HUES64 (cell line): ENCODE measurements around the gene ULK3.

Experiments used
- H3K27ac ChIP-seq: 2 replicates; pipeline ENCODE4 v1.7.0; 2013; ENCODE audit warnings: low read depth, low read length, inconsistent platforms
- H3K27me3 ChIP-seq: 2 replicates; pipeline ENCODE4 v1.6.1; 2013; ENCODE audit warnings: mild to moderate bottlenecking, low read length; ENCODE audit not compliant: insufficient read depth
- H3K36me3 ChIP-seq: 2 replicates; pipeline ENCODE4 v1.6.1; 2013; ENCODE audit warnings: mild to moderate bottlenecking, low read length; ENCODE audit not compliant: insufficient read depth
- H3K4me1 ChIP-seq: 2 replicates; pipeline ENCODE4 v1.6.1; 2013; ENCODE audit warnings: mild to moderate bottlenecking, low read length, moderate library complexity; ENCODE audit not compliant: insufficient read depth
- H3K4me3 ChIP-seq: 2 replicates; pipeline ENCODE4 v1.5.1; 2013; ENCODE audit warnings: mild to moderate bottlenecking, low read length, moderate library complexity
- H3K9ac ChIP-seq: 2 replicates; pipeline ENCODE4 v1.6.1; 2013; ENCODE audit warnings: mild to moderate bottlenecking, low read depth, low read length
- H3K9me3 ChIP-seq: 2 replicates; pipeline ENCODE4 v1.6.1; 2013; ENCODE audit warnings: low read depth, low read length; ENCODE audit not compliant: insufficient read depth
- WGBS: fragments of 150-250, 120-280 bp; methylation state at CpG from one replicate; pipeline ENCODE4 v1.1.7; 2013; ENCODE audit warnings: missing lambda C conversion rate; 5-methylcytosine and 5-hydroxymethylcytosine counted together

Gene ULK3

DNA sequence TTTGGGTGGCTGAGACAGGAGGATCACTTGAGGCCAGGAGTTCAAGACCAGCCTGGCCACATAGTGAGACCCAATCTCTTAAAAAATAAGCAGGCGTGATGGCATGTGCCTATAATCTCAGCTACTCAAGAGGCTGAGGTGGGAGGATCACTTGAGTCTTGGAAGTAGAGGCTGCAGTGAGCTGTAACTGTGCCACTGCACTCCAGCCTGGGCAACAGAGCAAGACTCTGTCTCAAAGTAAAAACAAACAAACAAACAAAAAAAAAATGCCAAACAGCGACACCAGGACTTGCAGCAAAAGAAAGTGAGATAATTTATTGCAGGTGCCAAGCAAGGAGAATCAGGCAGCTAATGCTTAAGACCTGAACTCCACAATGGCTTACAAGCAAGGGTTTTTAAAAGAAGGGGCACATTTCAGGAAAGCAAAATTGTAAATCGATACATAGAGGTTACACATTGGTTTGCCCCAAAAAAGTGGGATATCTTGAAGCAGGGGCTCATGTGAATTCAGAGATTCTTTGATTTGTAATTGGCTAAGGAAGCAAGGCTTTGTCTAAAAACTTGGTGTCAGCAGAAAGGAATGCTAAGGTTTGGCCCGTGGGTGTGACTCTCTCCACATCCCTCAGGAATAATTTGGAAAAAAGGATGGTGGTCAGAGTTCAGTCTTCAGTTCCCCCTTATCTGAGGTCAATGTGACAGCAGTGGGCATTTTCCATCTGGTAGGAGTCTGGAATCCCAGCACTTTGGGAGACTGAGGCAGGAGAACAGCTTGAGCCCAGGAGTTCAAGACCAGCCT, 41.7 kb upstream of the ULK3 start:
- Histone ChIP-seq H3K4me3 (no peak overlapping the region), H3K4me1 (no peaks in the 10 kb centered on the region), H3K36me3 (no peaks in the 10 kb centered on the region), H3K9ac (no peak overlapping the region), H3K9me3 (peaks cover 15% of the 10 kb centered on the region), H3K27me3 (no peaks in the 10 kb centered on the region), H3K27ac (no peak overlapping the region)
- WGBS, result 80% methylated on average over 4 of the region's 4 CpGs

DNA sequence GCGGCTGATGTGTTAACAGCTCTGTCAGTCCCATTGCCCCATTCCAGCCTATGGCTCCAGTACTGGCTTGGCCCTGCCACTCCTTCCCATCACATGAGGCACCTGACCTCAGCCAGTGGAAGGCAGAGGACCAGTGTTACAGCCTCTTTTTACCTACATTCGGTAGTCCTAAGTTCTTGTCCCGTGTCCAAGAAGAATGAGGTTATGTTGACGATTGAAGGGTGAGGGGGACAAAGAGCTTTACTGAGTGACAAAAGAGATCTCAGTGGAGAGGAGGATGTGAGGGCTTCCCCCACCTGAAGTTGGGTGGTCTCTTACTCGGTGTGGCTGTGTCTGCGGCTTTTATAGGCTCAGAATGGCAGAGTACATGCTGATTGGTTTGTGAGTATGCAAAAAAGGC, 39.6 kb upstream of the ULK3 start:
- H3K4me1 ChIP-seq, result no peaks in the 10 kb centered on the region
- no peak overlapping the region for H3K4me3 ChIP-seq
- WGBS, result 91% methylated on average over 6 of the region's 6 CpGs
- H3K9ac ChIP-seq, result no peak overlapping the region
- H3K36me3 ChIP-seq, result no peaks in the 10 kb centered on the region
- no peaks in the 10 kb centered on the region for H3K27me3 ChIP-seq
- H3K27ac ChIP-seq, result no peak overlapping the region
- H3K9me3 ChIP-seq, result peaks cover 15% of the 10 kb centered on the region

DNA sequence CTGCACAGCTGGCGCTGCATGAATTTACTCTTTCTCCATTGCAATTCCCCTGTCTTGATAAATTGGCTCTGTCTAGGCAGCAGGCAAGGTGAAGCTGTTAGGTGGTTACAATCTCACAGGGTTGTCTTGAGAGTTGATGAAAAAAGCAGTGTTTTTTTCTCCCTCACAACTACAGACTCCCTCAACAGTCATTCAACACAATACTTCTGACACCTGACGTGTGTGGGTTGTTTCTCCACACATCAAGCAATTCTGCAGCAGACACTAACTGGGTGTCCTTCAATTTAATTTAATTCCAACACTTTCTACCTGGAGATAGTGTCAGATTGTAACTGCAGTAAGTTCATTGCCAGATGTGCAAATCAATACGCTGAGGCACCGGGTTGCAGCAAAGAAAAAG, 35.3 kb upstream of the ULK3 start:
- 75% methylated on average over 4 of the region's 4 CpGs for WGBS
- H3K9me3 ChIP-seq, result peaks cover 15% of the 10 kb centered on the region
- no peak overlapping the region for H3K9ac ChIP-seq
- no peak overlapping the region for H3K4me3 ChIP-seq
- H3K27me3 ChIP-seq, result no peaks in the 10 kb centered on the region
- no peak overlapping the region for H3K27ac ChIP-seq
- no peaks in the 10 kb centered on the region for H3K36me3 ChIP-seq
- H3K4me1 ChIP-seq, result no peaks in the 10 kb centered on the region

DNA sequence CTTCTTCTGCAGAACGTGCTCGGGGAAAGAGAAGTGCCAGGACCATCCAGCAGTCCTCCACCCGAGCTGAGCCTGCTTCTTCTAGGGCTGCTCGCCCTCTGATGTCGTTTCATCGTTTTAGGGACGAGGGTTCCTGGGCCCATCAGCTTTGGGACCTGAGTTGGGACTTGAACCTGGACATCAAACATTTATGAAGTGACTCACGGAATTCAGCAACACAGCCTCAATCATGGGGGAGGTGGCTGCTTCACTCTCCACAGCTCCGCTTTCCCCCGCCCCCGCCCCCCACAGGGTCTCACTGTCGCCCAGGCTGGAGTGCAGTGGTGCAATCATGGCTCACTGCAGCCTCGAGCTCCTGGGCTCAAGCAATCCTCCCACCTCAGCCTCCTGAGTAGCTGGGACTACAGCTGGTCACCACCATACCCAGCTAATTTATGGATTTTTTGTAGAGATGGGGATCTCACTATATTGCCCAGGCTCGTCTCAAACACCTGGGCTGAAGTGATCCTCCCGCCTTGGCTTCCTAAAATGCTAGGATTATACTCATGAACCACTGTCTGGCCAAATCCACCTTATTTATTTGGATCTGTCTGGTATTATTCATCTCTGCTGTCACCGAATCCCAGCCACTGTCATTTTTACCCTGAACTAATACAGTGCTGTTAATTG, 30.9 kb upstream of the ULK3 start:
- H3K9ac ChIP-seq, result 0 out of 2 replicates have a peak overlapping the region, but pooled peaks have one; percentile 8
- WGBS, result 29% methylated on average over 15 of the region's 16 CpGs
- H3K27ac ChIP-seq, result peak overlapping the region; percentile 38; the same call in 1 of the 2 replicates

DNA sequence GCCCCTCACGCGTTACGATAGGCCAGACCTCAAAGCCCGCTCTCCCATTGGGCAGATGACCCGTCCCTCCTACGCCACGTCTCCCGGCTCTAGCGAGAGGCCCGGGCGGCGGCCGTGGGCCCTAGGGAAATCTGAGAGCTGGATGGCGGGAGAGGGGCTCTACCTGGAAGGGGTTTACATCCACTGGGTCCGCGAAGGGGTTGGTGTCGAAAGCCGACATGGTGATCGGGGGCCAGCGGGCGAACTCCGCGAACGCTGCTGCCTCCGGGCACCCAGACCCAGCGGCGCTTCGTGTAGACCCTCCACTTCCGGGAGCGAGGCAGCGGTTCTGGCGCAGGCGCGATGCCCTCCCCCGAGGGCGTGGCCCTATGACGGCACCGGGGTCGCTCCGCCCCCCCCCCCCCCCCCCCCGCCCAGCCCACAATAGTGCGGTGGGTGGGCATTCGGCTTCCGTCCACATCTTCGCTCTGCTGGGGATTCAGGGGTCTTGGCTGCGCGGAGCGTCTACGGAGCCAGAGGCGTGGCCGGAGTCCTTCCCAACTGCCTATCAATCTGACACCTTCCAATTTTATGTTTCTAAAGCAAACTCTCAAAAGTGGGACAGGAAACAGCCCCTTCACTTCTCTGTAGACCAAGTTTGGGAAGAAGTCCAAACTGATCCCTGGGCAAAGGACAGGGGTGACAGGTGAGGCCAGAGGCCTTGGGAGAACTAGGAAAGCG, 30.2 kb upstream of the ULK3 start, which contains the start of gene SCAMP2:
SCAMP2 (minus strand) TSS at position 330 of the 720 bp plus-strand sequence; CDS start at position 220, 110 bp downstream.
- Histone ChIP-seq H3K4me1 (peaks cover 9% of the 10 kb centered on the region; the same call in 1 of the 2 replicates), H3K9ac (peak within 1 kb of the TSS; percentile 92), H3K4me3 (peak within 1 kb of the TSS; percentile 93), H3K27me3 (no peaks in the 10 kb centered on the region), H3K36me3 (peaks cover 2% of the 10 kb centered on the region), H3K27ac (peak within 1 kb of the TSS; percentile 88), H3K9me3 (0 out of 2 replicates have a peak, but pooled peaks cover under 1% of the 10 kb centered on the region)
- WGBS, result 1% methylated on average over 42 of the region's 52 CpGs

More for the DNA sequence above, 30.9 kb upstream of the ULK3 start:
- Histone ChIP-seq H3K4me3 (peak overlapping the region; percentile 93), H3K36me3 (no peaks in the 10 kb centered on the region; the same call in 1 of the 2 replicates), H3K27me3 (no peaks in the 10 kb centered on the region), H3K4me1 (peaks cover 9% of the 10 kb centered on the region; the same call in 1 of the 2 replicates), H3K9me3 (no peaks in the 10 kb centered on the region)

DNA sequence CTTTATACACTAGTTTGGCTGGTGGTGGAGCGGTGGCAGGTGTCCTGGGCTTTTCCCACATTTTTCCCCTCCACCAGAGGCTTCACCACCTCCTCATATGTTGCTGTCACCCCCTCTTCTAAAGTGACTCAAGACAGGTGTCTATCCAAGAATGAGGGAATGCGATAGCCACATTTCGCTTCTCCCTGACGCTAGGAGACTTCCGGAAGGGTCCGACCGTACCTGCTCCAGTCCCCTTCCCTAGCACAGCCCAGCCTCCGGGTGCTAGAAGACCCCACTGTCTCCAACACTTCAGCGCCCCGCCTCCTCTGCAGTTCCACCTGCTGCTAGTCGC, 29.7 kb upstream of the ULK3 start:
- Histone ChIP-seq H3K9ac (peak overlapping the region; percentile 92; the same call in 1 of the 2 replicates), H3K27ac (peak overlapping the region; percentile 88; the same call in 1 of the 2 replicates), H3K4me1 (peaks cover 9% of the 10 kb centered on the region; the same call in 1 of the 2 replicates), H3K9me3 (0 out of 2 replicates have a peak, but pooled peaks cover 3% of the 10 kb centered on the region), H3K27me3 (no peaks in the 10 kb centered on the region), H3K36me3 (peaks cover 7% of the 10 kb centered on the region), H3K4me3 (peak overlapping the region; percentile 93)
- WGBS, result under 1% methylated on average over 11 of the region's 11 CpGs

DNA sequence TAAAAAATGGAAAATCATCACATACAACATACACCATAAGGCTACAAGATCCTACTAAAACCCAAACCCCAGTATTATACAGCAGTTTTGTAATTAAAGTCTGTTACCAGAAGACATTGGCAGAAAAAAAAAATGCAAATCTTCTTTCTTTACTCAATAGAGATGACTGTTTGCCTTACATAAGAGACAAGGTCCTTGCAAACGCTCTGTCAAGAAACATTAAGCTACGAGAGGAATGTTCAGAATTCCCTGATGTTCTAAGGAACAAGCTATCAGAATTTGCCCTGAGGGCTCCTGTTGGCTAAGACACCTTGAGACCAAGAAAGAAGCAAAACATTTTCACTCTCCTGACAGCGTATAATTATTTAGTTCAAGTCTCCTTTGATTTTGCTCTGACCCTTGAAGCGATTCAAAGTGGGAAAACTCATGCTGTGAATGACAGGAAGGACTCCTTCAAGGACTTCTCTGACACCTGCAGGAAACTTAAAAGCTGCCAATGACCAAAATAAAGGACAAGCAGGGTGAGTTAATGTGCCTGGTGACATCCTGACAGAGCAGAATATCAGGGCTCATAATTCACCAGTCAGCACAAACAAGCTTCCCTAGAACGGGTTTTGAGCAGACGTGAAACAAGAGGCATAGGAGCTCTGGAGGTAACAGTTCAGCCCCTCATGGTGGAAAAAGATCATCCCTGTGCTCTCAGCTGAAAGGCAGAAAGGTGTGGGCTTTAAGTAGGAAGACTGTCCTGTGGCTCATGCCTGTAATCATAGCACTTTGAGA, 27.7 kb upstream of the ULK3 start:
- peak overlapping the region; percentile 2; the same call in 1 of the 2 replicates for H3K27ac ChIP-seq
- no peaks in the 10 kb centered on the region for H3K27me3 ChIP-seq
- H3K36me3 ChIP-seq, result peaks cover 10% of the 10 kb centered on the region
- H3K4me1 ChIP-seq, result peaks cover 14% of the 10 kb centered on the region; the same call in 1 of the 2 replicates
- WGBS, result 35% methylated on average over 6 of the region's 6 CpGs
- 0 out of 2 replicates have a peak, but pooled peaks cover 3% of the 10 kb centered on the region for H3K9me3 ChIP-seq
- H3K4me3 ChIP-seq, result no peak overlapping the region
- no peak overlapping the region for H3K9ac ChIP-seq

DNA sequence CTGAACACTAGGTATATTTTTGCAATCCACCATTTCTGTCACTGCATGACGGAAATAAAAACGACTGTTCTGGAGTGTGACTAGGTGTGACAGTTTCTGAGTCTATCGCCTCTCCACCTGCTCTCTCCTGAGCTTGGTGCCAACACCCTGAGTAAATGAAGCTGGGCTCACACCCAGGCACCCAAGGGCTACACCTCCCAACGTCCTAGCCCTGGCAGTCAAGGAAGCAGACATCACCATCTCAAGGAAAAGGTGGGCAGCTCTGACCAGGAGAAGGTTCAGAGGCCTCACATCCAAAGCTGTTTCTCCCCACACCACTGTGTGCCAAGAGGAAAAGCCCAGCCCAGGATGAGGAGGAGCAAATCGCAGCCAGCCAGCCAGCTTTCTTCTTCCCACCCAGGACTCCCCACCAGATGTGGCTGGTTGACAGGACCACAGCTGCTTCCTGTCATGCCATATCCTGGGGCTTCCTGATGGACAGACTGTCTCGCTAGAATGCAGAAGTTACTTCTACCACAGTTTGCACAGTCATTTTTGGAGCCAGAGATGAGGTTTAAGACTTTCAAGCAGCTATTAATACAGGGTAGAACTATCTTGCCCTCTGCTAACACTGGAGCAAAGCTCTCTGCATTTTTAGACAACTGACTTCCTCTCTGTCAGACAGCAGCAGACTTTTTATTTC, 26.9 kb upstream of the ULK3 start:
- Histone ChIP-seq H3K36me3 (peaks cover 10% of the 10 kb centered on the region), H3K27me3 (no peaks in the 10 kb centered on the region), H3K4me3 (no peak overlapping the region), H3K9me3 (0 out of 2 replicates have a peak, but pooled peaks cover 3% of the 10 kb centered on the region), H3K4me1 (peaks cover 14% of the 10 kb centered on the region; the same call in 1 of the 2 replicates), H3K27ac (no peak overlapping the region), H3K9ac (no peak overlapping the region)
- WGBS, result 86% methylated on average over 6 of the region's 6 CpGs

DNA sequence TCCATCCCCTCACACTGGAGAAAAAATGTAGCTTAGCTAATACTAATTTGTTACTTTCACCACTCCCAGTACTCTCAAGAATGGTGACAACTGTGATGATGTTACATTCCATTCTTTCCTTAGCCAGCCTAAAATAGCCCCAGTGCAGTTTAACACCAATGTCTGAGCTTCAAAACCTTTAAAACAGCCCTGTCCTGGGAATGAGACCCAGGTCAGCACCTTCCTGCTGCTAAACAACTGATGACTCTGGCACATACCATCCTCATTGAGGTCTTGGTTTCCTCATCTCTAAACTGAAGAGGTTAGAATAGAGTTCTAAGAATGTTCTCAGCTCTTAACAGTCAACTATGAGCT, 26.4 kb upstream of the ULK3 start:
- Histone ChIP-seq H3K9me3 (0 out of 2 replicates have a peak, but pooled peaks cover 3% of the 10 kb centered on the region), H3K9ac (no peak overlapping the region), H3K4me1 (peaks cover 14% of the 10 kb centered on the region; the same call in 1 of the 2 replicates), H3K4me3 (no peak overlapping the region), H3K36me3 (peaks cover 10% of the 10 kb centered on the region), H3K27ac (no peak overlapping the region), H3K27me3 (no peaks in the 10 kb centered on the region)

DNA sequence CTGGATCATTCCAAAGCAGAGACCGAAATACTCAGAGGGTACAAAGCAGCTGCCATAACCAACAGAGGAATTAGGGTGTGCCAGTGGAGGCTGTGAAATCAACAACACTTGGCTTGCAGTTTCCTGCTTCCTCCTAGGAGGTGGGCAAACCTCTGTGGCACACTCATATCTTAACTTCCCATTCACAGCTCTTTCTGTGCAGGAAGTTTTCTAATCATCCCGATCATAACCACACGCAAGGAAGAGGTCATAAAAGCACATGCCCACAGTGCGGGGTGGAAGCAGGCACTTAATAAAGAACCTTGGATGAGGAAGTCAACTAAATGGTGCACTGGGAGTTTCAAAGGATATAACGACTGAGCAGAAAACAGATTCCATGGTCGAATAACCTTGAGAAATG, 25.1 kb upstream of the ULK3 start:
- peaks cover 14% of the 10 kb centered on the region; the same call in 1 of the 2 replicates for H3K4me1 ChIP-seq
- H3K9ac ChIP-seq, result no peak overlapping the region
- peaks cover 10% of the 10 kb centered on the region for H3K36me3 ChIP-seq
- no peak overlapping the region for H3K4me3 ChIP-seq
- 0 out of 2 replicates have a peak, but pooled peaks cover 3% of the 10 kb centered on the region for H3K9me3 ChIP-seq
- H3K27me3 ChIP-seq, result no peaks in the 10 kb centered on the region
- WGBS, result 97% methylated on average over 6 of the region's 6 CpGs
- no peak overlapping the region for H3K27ac ChIP-seq
